ENCODE measurements around the gene RGSL1. TPM values are rescaled to one million over a fixed set of nuclear protein-coding genes. Genes with fewer than 3 reads are reported as not detected.

Gene RGSL1
- total and polyA plus RNA-seq, 2 of the 8 experiments (the other 6 are each of a cell fraction or from before 2014, with no cell fraction given), result not detected

GRCh38 chr1:182406012-182406411, 43.9 kb upstream of the RGSL1 start:
- Histone ChIP-seq H3K36me3 (ENCODE audit: control insufficient read depth in 2 of 4, insufficient read depth in 4 of 4, low read length in 3 of 4) (no peaks in the 10 kb centered on the region), H4K20me1 (replicated peaks in 1 of 2; ENCODE audit: control insufficient read depth in 1 of 2, insufficient read depth in 2 of 2, low read length in 2 of 2) (no peaks in the 10 kb centered on the region), H4K5ac (ENCODE audit: insufficient read length, low read depth, low read length) (no peak overlapping the region), H2AFZ (ENCODE audit: low read length) (no peak overlapping the region), H3K23ac (ENCODE audit: insufficient read length) (no peak overlapping the region), H4K8ac (ENCODE audit: extremely low read depth, insufficient read depth, low read length) (no peak overlapping the region), H2BK5ac (ENCODE audit: low read depth, low read length) (no peak overlapping the region), H3K79me2 (ENCODE audit: control insufficient read depth in 1 of 2, insufficient read depth in 2 of 2, low read length in 2 of 2) (no peaks in the 10 kb centered on the region), H3K4me3 (ENCODE audit: extremely low read depth in 1 of 4, insufficient read depth in 2 of 4, low read depth in 3 of 4, low read length in 4 of 4) (no peak overlapping the region), H3K9ac (replicated peaks in 1 of 4; ENCODE audit: extremely low read depth in 1 of 4, low read depth in 3 of 4, low read length in 3 of 4) (no peak overlapping the region), H3K27me3 (replicated peaks in 1 of 4; ENCODE audit: control insufficient read depth in 3 of 4, extremely low read depth in 1 of 4, insufficient read depth in 3 of 4, low read length in 3 of 4) (no peaks in the 10 kb centered on the region), H2AK5ac (ENCODE audit: low read depth, low read length) (no peak overlapping the region), H3K14ac (ENCODE audit: insufficient read length) (no peak overlapping the region), H3K4me2 (ENCODE audit: insufficient read depth in 1 of 2, low read depth in 2 of 2, low read length in 2 of 2) (no peak overlapping the region), H3K56ac (replicated peaks; ENCODE audit: insufficient read length, low read depth, low read length) (no peak overlapping the region), H3K9me3 (ENCODE audit: insufficient read depth in 2 of 2, low read depth in 1 of 2, low read length in 1 of 2) (no peaks in the 10 kb centered on the region), H2BK120ac (replicated peaks; ENCODE audit: low read depth, low read length) (no peak overlapping the region), H3K18ac (ENCODE audit: extremely low read depth, low read length) (no peak overlapping the region), H3K27ac (ENCODE audit: low read depth, low read length) (no peak overlapping the region), H3K4me1 (replicated peaks in 1 of 4; ENCODE audit: control insufficient read depth in 3 of 4, insufficient read depth in 4 of 4, low read length in 3 of 4) (peaks cover 0 to 5% (median 0%) of the 10 kb centered on the region in 4 experiments; a peak in 1 of 7 replicates), H3K79me1 (ENCODE audit: low read depth, low read length) (no peaks in the 10 kb centered on the region), H4K91ac (replicated peaks; ENCODE audit: insufficient read length, low read length) (no peak overlapping the region), H2BK12ac (ENCODE audit: low read depth, low read length) (no peak overlapping the region), H2BK20ac (ENCODE audit: low read length) (no peak overlapping the region), H3K23me2 (ENCODE audit: low read depth, low read length) (no peaks in the 10 kb centered on the region), H2BK15ac (ENCODE audit: low read length) (no peak overlapping the region), H3K4ac (replicated peaks; ENCODE audit: insufficient read length, low read depth, low read length) (no peak overlapping the region)
- DNase-seq (ENCODE audit: low read depth in 1 of 2, low spot score in 2 of 2), result no peak
- TF ChIP-seq MAFK (IDR thresholded peaks at IDR 0.05; ENCODE audit: low read depth, low read length) (no peak), KDM1A (IDR thresholded peaks at IDR 0.05; ENCODE audit: borderline replicate concordance, low read length) (no peak), TAF7 (optimal IDR thresholded peaks at IDR 0.05; ENCODE audit: borderline replicate concordance, low read depth, low read length) (no peak), EZH2 (IDR thresholded peaks at IDR 0.05; ENCODE audit: low read depth, low read length, severe bottlenecking) (no peak), EP300 (IDR thresholded peaks at IDR 0.05; ENCODE audit: borderline replicate concordance in 1 of 2, low read depth in 2 of 2, low read length in 2 of 2) (no peak)
- FAIRE-seq, result no peak
- 88% methylated on average over 1 of the region's 1 CpG; no CpG with 5 or more reads in 1 of the 2 experiments for WGBS, 2 experiments (ENCODE audit: extremely low coverage in 1 of 2, insufficient coverage in 1 of 2, insufficient read length in 1 of 2, insufficient replicate concordance in 2 of 2, low coverage in 1 of 2, low lambda C conversion rate in 2 of 2, missing lambda C conversion rate in 1 of 2)
- POLR2A ChIA-PET (ENCODE audit: partially characterized antibody), result interaction anchor here (1.2 kb wide), 1 partner anchor 12 kb away, joined by 4 read pairs; no protein-coding TSS in a partner anchor
- CTCF ChIA-PET (ENCODE audit: partially characterized antibody), result interaction anchor here (0.6 to 4.0 kb wide), 10 partner anchors 9 to 325 kb away, joined by 3 to 17 read pairs (median 4); no protein-coding TSS in a partner anchor

All from H1 (cell line).